Urinary bladder (tissue), 4 donors: ENCODE measurements around the gene IST1. TPM values are rescaled to one million over a fixed set of nuclear protein-coding genes. Genes with fewer than 3 reads are reported as not detected.

ENCODE experiments used
- DNase-seq: peaks from one replicate; pipeline ENCODE4 v3.0.0-alpha.2; 2015; ENCODE audit errors: extremely low spot score
- H3K27ac ChIP-seq: one replicate; pipeline ENCODE4 v1.5.1; 2013; ENCODE audit warnings: low read depth, mild to moderate bottlenecking, moderate library complexity
- H3K36me3 ChIP-seq: one replicate; pipeline ENCODE4 v1.6.1; 2013; ENCODE audit warnings: mild to moderate bottlenecking, moderate library complexity; ENCODE audit not compliant: insufficient read depth
- H3K4me1 ChIP-seq: one replicate; pipeline ENCODE4 v1.6.1; 2013; ENCODE audit warnings: mild to moderate bottlenecking, moderate library complexity; ENCODE audit not compliant: insufficient read depth
- H3K4me3 ChIP-seq: one replicate; pipeline ENCODE4 v1.5.1; 2013; ENCODE audit warnings: low read depth, low read length
- WGBS: extraction: QIAGEN DNeasy Blood & Tissue Kit; methylation state at CpG from one replicate; pipeline ENCODE4 v1.1.7; 2013; 5-methylcytosine and 5-hydroxymethylcytosine counted together
- polyA plus RNA-seq: library from polyadenylated mRNA; stranded (reverse); fragments of 200-250 nt; gene quantifications from one replicate; pipeline ENCODE4 v1.2.3, GENCODE V29; 2013
- total RNA-seq: library from RNA; depleted of rRNA; stranded (reverse); fragments of >200 nt; gene quantifications from one replicate; pipeline ENCODE4 v1.2.3, GENCODE V29; 2014
- donor health status: healthy with polysubstance abuse.
- donor health status: healthy.

The IST1 gene
- total and polyA plus RNA-seq, 2 donors, result 137 to 183 TPM

- H3K4me3 ChIP-seq, result no peak overlapping the region
- no peak for DNase-seq
- 73% methylated on average over 11 of the region's 11 CpGs for WGBS
- H3K27ac ChIP-seq, result no peak overlapping the region
- no peaks in the 10 kb centered on the region for H3K4me1 ChIP-seq
- H3K36me3 ChIP-seq, result peaks cover 2% of the 10 kb centered on the region
Measured at GRCh38 chr16:71933913-71934695, 38.8 kb downstream of the IST1 start.

DNA sequence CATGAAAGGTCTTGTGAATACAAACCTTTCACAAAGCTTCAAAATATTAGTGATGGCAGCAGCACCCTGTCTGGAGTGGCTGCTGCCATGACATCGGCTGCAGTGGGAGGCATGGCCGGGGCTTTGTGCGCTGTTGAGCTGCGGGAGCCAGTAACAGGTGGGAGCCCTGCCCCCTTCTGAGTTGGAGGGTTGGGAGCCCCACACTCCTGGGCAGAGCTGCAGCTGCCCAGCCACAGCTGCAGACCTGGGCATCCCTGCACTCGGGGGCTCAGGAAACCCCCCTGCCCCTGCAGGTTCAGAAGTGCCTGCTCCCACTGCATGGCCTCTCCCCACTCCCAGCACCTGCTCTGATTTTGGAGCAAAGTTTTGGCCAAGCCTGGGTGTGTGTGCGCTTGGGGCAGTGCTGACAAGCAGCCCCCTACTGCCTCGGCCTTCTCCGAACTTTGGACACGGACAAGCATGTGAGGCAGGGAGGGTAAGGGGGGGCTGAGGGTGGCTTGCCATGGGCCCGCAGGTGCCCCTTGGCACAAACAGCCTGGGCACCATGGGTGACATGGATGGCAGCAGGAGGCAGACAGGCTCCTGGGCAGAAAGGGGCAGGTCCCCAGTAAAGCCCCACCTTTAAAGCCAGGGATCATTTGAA is 42.7 kb downstream of the IST1 start:
- DNase-seq, result no peak
- no peaks in the 10 kb centered on the region for H3K4me1 ChIP-seq
- H3K36me3 ChIP-seq, result peaks cover 2% of the 10 kb centered on the region
- no peak overlapping the region for H3K27ac ChIP-seq
- 85% methylated on average over 10 of the region's 10 CpGs for WGBS
- H3K4me3 ChIP-seq, result no peak overlapping the region

DNA sequence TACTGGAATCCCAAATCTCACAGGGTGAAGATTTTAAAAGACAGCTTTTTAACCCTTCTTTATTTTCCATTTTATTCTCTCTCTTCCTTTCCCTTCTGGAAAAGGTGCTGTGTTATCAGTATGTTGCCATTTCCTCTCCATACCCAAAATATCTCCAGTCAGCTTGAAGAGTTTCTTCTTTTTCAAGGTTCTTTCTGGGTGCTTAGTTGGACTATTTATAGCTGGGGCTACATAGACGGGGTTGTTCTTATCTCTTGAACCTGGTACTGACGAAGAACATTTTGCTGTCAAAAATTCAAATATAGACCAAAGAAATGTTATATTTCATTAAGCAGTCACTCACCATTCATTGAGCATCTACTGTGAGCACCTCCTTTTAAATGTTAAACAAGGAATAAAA is 48.6 kb downstream of the IST1 start:
- no peaks in the 10 kb centered on the region for H3K36me3 ChIP-seq
- H3K4me1 ChIP-seq, result no peaks in the 10 kb centered on the region
- H3K4me3 ChIP-seq, result no peak overlapping the region
- 11% methylated on average over 2 of the region's 2 CpGs for WGBS
- H3K27ac ChIP-seq, result no peak overlapping the region
- no peak for DNase-seq

- H3K4me1 ChIP-seq, result no peaks in the 10 kb centered on the region
- no peak for DNase-seq
- no peaks in the 10 kb centered on the region for H3K36me3 ChIP-seq
- no peak overlapping the region for H3K4me3 ChIP-seq
- 80% methylated on average over 6 of the region's 6 CpGs for WGBS
- no peak overlapping the region for H3K27ac ChIP-seq
Measured at GRCh38 chr16:71945616-71946015, 50.3 kb downstream of the IST1 start.

DNA sequence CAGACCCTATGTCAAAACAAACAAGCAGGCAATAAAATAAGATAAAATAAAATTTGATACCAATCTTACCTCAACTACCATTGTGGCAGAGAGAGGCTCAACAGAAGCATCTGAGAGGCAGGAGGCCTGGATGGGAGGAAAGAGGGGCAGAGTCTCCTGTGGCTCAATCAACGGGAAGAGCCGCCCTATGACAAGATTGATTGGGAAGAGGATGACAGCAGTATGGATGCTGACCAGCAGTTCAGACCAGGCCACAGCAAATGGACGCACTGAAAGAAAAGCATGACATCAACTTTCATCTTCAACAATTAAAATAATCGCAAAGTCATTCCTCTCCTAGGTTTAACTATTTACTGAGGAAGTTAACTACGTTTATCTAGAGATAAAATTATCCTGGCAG is 57.5 kb downstream of the IST1 start:
- no peak overlapping the region for H3K4me3 ChIP-seq
- no peak overlapping the region for H3K27ac ChIP-seq
- DNase-seq, result no peak
- H3K36me3 ChIP-seq, result no peaks in the 10 kb centered on the region
- H3K4me1 ChIP-seq, result no peaks in the 10 kb centered on the region
- 50% methylated on average over 5 of the region's 5 CpGs for WGBS

DNA sequence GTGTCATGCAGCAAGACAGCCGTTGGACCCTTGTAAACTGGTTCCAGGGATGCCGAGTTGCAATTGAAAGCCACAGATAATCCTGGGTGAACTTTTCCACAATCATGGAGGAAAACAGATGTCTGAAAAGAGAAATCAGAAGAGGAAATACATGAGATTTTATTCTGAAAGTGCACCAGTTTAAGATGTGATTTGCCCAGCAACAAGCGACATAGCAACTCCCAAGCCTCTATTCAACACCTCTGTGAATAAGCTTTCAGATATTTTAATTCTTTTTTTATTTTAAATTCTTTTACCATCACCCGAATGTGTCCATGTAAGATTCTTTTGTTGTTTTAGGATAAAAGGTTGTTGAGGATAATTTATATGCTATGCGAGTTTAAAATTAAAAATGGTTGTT is 58.8 kb downstream of the IST1 start:
- no peaks in the 10 kb centered on the region for H3K36me3 ChIP-seq
- no peak overlapping the region for H3K4me3 ChIP-seq
- DNase-seq, result no peak
- H3K4me1 ChIP-seq, result no peaks in the 10 kb centered on the region
- 55% methylated on average over 5 of the region's 5 CpGs for WGBS
- H3K27ac ChIP-seq, result no peak overlapping the region

GRCh38 chr16:71954699-71955195 is 59.4 kb downstream of the IST1 start:
- H3K27ac ChIP-seq, result no peak overlapping the region
- H3K4me1 ChIP-seq, result no peaks in the 10 kb centered on the region
- DNase-seq, result no peak
- H3K36me3 ChIP-seq, result no peaks in the 10 kb centered on the region
- H3K4me3 ChIP-seq, result no peak overlapping the region

DNA sequence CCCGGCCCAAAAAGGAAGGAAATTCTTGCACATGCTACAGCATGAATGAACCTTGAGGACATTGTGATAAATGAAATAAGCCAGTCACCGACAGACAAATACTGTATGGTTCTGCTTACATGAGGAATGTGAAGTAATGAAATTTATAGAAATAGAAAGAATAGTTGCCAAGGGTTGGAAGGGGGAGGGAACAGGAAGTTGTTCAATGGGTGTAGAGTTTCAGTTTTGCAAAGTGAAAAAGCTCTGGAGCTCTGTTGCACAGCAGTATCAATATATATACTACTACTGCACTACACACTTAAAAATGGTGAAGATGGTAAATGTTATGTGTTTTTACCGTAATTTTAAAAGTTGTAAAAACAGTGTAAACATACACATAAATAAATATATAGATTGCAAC is 61.2 kb downstream of the IST1 start:
- no peak overlapping the region for H3K27ac ChIP-seq
- 64% methylated on average over 3 of the region's 3 CpGs for WGBS
- no peak for DNase-seq
- H3K4me1 ChIP-seq, result no peaks in the 10 kb centered on the region
- no peaks in the 10 kb centered on the region for H3K36me3 ChIP-seq
- H3K4me3 ChIP-seq, result no peak overlapping the region

DNA sequence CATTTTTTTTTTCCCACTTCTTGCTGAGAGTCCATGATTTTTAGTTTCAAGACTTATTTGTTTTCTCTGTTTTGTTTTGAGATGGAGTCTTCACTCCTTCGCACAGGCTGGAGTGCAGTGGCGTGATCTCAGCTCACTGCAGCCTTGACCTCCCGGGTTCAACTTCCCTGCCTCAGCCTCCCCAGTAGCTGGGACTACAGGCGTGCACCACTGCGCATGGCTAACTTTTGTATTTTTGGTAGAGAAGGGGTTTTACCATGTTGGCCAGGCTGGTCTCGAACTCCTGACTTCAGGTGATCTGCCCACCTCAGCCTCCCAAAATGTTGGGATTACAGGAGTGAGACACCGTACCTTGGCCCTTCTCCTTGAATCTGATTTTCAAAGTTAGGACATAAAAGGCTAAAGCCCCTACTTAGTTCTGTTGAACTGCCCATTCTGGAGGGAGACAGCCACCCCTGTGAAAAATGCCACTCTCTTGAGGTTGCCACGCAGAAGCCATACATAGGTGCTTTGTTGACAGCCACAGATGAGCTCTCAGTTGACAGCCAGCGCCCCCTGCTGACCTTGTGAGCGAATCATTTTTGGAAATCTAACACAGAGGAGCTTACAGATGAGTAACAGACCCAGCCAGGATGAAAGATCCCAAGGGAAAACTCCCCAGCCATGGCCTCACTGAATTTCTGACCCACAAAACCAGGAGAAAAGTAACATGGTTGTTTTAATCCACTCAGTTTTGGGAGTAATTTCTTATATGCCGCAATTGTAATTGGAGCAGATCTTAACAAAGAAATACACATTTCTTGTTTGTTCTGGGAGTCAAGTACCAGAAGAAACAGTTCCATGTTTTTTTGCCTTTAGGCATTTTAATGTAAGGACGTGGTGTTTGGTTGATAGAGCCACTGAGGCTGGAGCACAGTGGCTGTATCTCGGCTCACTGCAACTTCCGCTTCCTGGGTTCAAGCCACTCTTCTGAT is 66.0 kb downstream of the IST1 start:
- Histone ChIP-seq H3K4me1 (no peaks in the 10 kb centered on the region), H3K4me3 (no peak overlapping the region), H3K27ac (no peak overlapping the region), H3K36me3 (no peaks in the 10 kb centered on the region)
- peak; percentile 48 for DNase-seq
- WGBS, result 54% methylated on average over 14 of the region's 14 CpGs

DNA sequence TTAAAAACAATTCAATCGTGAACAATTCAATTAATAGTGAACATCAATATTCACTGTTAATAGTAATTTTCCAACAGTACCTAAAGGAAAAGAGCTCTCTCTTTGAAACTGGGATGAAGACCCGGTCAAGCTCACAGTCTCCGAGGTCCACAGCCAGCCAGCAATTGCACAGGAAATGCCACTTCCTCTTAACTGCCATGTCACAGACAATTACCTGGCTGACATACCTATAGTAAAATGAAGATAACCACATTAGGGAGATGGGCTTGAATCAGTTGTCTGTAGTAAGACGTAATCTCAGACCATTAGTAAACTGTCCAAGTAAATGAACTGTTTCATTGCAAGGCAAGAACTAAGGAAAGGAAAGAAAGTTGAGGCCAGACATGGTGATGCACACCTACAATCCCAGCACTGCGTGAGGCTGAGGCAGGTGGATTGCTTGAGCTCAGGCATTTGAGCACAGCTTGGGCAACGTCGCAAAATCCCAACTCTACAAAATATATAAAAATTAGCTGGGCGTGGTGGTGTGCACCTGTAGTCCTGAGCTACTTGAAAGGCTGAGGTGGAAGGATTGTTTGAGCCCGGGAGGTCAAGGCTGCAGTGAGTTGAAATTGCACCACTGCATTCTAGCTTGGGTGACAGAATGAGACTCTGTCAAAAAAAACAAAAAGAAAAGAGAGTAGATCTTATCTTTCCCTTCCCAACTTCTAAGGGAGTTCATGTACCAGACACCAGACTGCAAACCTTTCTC is 68.0 kb downstream of the IST1 start:
- no peak for DNase-seq
- Histone ChIP-seq H3K4me1 (no peaks in the 10 kb centered on the region), H3K4me3 (no peak overlapping the region), H3K36me3 (no peaks in the 10 kb centered on the region), H3K27ac (no peak overlapping the region)
- 70% methylated on average over 9 of the region's 9 CpGs for WGBS

DNA sequence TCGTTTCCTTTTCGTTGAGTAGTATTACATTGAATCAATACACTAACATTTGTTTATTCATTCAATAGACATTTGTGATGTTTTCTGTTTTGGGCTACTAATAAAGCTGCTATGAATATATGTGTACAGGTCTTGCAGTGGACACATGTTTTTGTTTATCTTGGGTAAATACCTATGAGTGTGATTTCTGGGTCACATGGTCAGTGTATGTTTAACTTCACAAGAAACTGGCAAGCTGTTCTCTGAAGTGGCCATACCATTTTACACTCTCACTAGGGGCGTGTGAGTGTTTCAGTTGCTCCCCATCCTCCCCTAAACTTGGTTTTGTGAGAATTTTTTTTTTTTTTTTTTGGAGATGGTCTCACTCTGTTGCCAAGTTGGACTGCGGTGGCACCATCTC is 69.9 kb downstream of the IST1 start:
- no peaks in the 10 kb centered on the region for H3K4me1 ChIP-seq
- no peak overlapping the region for H3K4me3 ChIP-seq
- H3K36me3 ChIP-seq, result no peaks in the 10 kb centered on the region
- H3K27ac ChIP-seq, result no peak overlapping the region
- DNase-seq, result no peak
- WGBS, result 86% methylated on average over 4 of the region's 4 CpGs

- 33% methylated on average over 4 of the region's 4 CpGs for WGBS
- Histone ChIP-seq H3K4me3 (no peak overlapping the region), H3K27ac (no peak overlapping the region), H3K4me1 (no peaks in the 10 kb centered on the region), H3K36me3 (no peaks in the 10 kb centered on the region)
- DNase-seq, result no peak
Measured at GRCh38 chr16:71966932-71967331, 71.6 kb downstream of the IST1 start.

- 94% methylated on average over 2 of the region's 2 CpGs for WGBS
- no peaks in the 10 kb centered on the region for H3K4me1 ChIP-seq
- no peak for DNase-seq
Measured at GRCh38 chr16:71969353-71969752, 74.0 kb downstream of the IST1 start.

More at GRCh38 chr16:71969353-71969752, 74.0 kb downstream of the IST1 start:
- Histone ChIP-seq H3K4me3 (no peak overlapping the region), H3K27ac (no peak overlapping the region), H3K36me3 (no peaks in the 10 kb centered on the region)
